ENCODE data around the gene GNAT1.

DNA sequence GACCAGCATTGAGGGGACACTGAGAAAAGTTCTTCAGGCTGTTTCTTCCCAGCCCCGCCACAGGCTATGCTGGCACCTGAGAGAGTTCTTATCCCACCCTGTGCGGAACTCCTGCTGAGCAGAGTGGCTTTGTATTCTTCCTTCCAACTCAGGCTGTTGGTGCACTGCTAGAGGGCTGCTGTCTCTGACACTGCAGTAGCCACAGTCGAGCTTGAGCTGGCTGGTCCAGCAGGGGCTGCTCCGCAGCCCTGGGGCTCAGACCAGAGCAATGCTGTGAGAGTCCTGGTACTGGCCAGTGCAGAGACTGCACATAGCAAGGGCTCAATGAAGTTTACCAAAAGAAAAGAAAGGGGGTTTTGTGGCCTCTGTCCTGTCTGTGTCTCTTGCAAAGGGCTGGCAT, 48.2 kb downstream of the GNAT1 start:
- TF ChIP-seq CTCF (IDR thresholded peaks at IDR 0.05): no peak
- no peak for TF ChIP-seq POLR2A (IDR thresholded peaks at IDR 0.05)

Data from breast epithelium (tissue), 3 donors.